MM.1S (cell line): ENCODE data around the gene ATG14.

Experiments
- DNase-seq: peaks from one replicate; pipeline ENCODE4 v3.0.0-alpha.2; 2015
- H2AFZ ChIP-seq: fragments of 300-600 bp; sonication (generic); 2 replicates; pipeline ENCODE4 v1.6.0; 2016; ENCODE audit warnings: antibody characterized with exemption, low read length
- H3F3A ChIP-seq: fragments of 300-600 bp; sonication (generic); 2 replicates; pipeline ENCODE4 v1.6.1; 2016; ENCODE audit warnings: mild to moderate bottlenecking, antibody characterized with exemption, low read length, moderate library complexity, mixed read lengths; ENCODE audit not compliant: insufficient read depth
- H3K27ac ChIP-seq: fragments of 300-600 bp; sonication (generic); 2 replicates; pipeline ENCODE4 v1.5.1; 2016; ENCODE audit warnings: mild to moderate bottlenecking, low read length
- H3K27me3 ChIP-seq: fragments of 300-600 bp; sonication (generic); replicated peaks from 2 replicates; pipeline ENCODE4 v1.6.0; 2016; ENCODE audit warnings: low read length; ENCODE audit not compliant: insufficient read depth
- H3K36me3 ChIP-seq: fragments of 300-600 bp; sonication (generic); replicated peaks from 2 replicates; pipeline ENCODE4 v1.6.1; 2016; ENCODE audit warnings: mild to moderate bottlenecking, low read length, mixed read lengths; ENCODE audit not compliant: insufficient read depth
- H3K4me1 ChIP-seq: fragments of 300-600 bp; sonication (generic); 2 replicates; pipeline ENCODE4 v1.6.1; 2016; ENCODE audit warnings: low read length, mixed read lengths
- H3K4me2 ChIP-seq: fragments of 300-600 bp; sonication (generic); 2 replicates; pipeline ENCODE4 v1.6.0; 2016; ENCODE audit warnings: low read depth, low read length
- H3K4me3 ChIP-seq: fragments of 300-600 bp; sonication (generic); 2 replicates; pipeline ENCODE4 v1.5.1; 2016; ENCODE audit warnings: low read length, mixed read lengths
- H3K79me2 ChIP-seq: fragments of 300-600 bp; sonication (generic); 2 replicates; pipeline ENCODE4 v1.6.1; 2016; ENCODE audit warnings: mixed run types, low read length, mixed read lengths
- H3K9ac ChIP-seq: fragments of 300-600 bp; sonication (generic); 2 replicates; pipeline ENCODE4 v1.6.1; 2016; ENCODE audit warnings: low read length, mixed read lengths
- H3K9me2 ChIP-seq: fragments of 300-600 bp; sonication (generic); replicated peaks from 2 replicates; pipeline ENCODE4 v1.6.1; 2016; ENCODE audit warnings: mild to moderate bottlenecking, low read length, mixed read lengths; ENCODE audit not compliant: insufficient read depth
- H3K9me3 ChIP-seq: fragments of 300-600 bp; sonication (generic); replicated peaks from 2 replicates; pipeline ENCODE4 v1.6.1; 2016; ENCODE audit warnings: mild to moderate bottlenecking, low read length, mixed read lengths; ENCODE audit not compliant: insufficient read depth
- H4K20me1 ChIP-seq: fragments of 300-600 bp; sonication (generic); 2 replicates; pipeline ENCODE4 v1.6.1; 2016; ENCODE audit warnings: mild to moderate bottlenecking, low read length, moderate library complexity, mixed read lengths; ENCODE audit not compliant: insufficient read depth
- EZH2 ChIP-seq: fragments of 300-600 bp; sonication (generic); optimal IDR thresholded peaks from 2 replicates; pipeline ENCODE3; 2017; ENCODE audit warnings: low read depth, mild to moderate bottlenecking, antibody characterized with exemption, low read length, mixed read lengths
- EZH2phosphoT487 ChIP-seq: fragments of 300-600 bp; sonication (generic); IDR thresholded peaks from 2 replicates; pipeline ENCODE4 v1.6.1; 2018; ENCODE audit warnings: antibody characterized with exemption, low read length
- TF ChIP-seq, protein P1 (sequence below): fragments of 300-600 bp; sonication (generic); IDR thresholded peaks from 2 replicates; pipeline ENCODE4 v1.5.1; 2016; ENCODE audit warnings: antibody characterized with exemption, low read length, mixed read lengths

The ATG14 gene

DNA sequence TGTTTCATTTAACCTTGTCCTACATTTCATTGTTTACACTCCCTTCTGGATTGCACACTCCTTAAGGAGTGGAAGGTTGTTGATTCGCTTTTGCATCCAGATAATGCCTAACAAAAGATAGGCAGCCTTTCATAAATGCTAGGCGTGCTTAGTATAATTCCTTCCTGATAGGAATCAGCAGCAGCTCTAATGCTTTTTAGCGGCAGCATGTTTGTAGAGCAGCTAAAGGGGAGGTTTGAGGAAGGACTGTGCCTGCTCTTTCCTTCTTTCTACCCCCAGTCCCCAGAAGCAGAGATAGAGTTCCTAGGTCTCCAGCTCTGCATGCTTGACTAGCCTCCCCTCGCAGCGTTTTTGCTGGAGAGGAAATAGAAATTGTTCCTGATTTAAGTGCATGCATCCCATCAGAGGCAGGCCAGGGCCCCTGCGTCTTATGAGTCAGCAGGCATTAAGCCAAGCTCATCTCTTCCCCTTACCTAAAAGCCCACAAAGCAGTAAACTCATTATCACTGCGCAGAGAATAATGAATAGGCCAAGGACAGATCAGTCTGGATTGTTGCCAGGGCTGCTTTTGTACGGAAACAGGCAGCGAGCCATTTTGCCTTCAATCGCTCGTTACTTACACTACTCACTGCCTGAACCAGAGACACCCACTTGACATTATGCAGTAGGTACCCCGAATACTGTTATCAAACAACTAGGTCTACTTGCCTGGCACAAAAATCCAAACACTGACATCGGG lies 42.8 kb upstream of the ATG14 start:
- no peak overlapping the region for H3K9ac ChIP-seq

DNA sequence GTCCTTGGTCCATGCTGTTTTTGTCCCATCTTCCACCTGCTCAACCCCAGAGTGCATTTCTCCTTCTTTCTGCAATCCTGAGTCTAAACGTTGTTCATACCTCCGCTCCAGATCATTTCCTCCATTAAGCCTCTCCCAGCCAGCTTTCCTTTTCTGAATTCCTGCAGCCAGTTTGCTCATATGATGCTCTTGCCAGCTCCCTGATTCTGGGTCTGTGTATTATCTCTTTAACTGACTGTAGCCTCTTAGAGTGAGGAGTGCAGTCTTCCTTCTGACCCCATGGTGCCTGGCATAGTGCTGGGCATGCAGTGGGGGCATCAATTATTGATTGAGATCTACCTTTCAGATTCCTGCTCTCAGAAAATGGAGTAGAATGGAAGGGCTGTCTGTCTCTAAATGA lies 40.3 kb upstream of the ATG14 start:
- no peaks in the 10 kb centered on the region for H3K9me3 ChIP-seq
- no peaks in the 10 kb centered on the region for H3K4me1 ChIP-seq
- no peak overlapping the region for H2AFZ ChIP-seq
- no peaks in the 10 kb centered on the region for H3K27me3 ChIP-seq
- no peak overlapping the region for H3K4me3 ChIP-seq
- TF ChIP-seq, protein P1, sequence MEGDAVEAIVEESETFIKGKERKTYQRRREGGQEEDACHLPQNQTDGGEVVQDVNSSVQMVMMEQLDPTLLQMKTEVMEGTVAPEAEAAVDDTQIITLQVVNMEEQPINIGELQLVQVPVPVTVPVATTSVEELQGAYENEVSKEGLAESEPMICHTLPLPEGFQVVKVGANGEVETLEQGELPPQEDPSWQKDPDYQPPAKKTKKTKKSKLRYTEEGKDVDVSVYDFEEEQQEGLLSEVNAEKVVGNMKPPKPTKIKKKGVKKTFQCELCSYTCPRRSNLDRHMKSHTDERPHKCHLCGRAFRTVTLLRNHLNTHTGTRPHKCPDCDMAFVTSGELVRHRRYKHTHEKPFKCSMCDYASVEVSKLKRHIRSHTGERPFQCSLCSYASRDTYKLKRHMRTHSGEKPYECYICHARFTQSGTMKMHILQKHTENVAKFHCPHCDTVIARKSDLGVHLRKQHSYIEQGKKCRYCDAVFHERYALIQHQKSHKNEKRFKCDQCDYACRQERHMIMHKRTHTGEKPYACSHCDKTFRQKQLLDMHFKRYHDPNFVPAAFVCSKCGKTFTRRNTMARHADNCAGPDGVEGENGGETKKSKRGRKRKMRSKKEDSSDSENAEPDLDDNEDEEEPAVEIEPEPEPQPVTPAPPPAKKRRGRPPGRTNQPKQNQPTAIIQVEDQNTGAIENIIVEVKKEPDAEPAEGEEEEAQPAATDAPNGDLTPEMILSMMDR, result no peak
- TF ChIP-seq EZH2 (no peak), EZH2phosphoT487 (no peak)
- H3K27ac ChIP-seq, result no peak overlapping the region
- H3K36me3 ChIP-seq, result no peaks in the 10 kb centered on the region
- no peaks in the 10 kb centered on the region for H3F3A ChIP-seq
- no peaks in the 10 kb centered on the region for H4K20me1 ChIP-seq
- H3K79me2 ChIP-seq, result no peaks in the 10 kb centered on the region
- no peak overlapping the region for H3K4me2 ChIP-seq
- no peaks in the 10 kb centered on the region for H3K9me2 ChIP-seq
- no peak for DNase-seq
- H3K9ac ChIP-seq, result no peak overlapping the region

More for the DNA sequence above, 42.8 kb upstream of the ATG14 start:
- Histone ChIP-seq H2AFZ (no peak overlapping the region), H3K4me3 (no peak overlapping the region), H3K27ac (no peak overlapping the region), H3F3A (no peaks in the 10 kb centered on the region), H4K20me1 (no peaks in the 10 kb centered on the region), H3K36me3 (no peaks in the 10 kb centered on the region), H3K4me1 (no peaks in the 10 kb centered on the region), H3K9me2 (no peaks in the 10 kb centered on the region), H3K27me3 (no peaks in the 10 kb centered on the region), H3K4me2 (no peak overlapping the region), H3K79me2 (no peaks in the 10 kb centered on the region), H3K9me3 (no peaks in the 10 kb centered on the region)
- TF ChIP-seq, protein P1, result no peak
- TF ChIP-seq EZH2phosphoT487 (no peak), EZH2 (no peak)
- DNase-seq, result no peak

DNA sequence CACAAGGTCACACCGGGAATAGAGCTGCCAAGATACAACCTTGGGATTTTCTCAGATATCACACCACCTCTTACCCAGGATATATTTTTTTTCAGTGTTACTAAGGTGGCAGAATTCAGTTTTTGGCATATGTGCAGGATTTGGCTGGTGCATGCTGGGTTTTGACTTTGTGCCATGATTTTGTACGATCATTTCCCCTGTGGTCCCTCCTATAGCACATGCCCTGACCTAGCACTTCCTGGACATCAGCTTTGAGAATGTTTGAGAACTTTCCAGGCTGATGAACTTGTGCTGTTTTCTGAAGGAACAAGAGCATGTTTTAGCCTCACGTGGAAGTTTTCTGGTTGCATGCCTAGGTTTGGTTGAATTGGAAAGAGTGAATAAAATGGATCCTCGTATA lies 39.8 kb upstream of the ATG14 start:
- Histone ChIP-seq H3K4me2 (no peak overlapping the region), H3K9ac (no peak overlapping the region), H3K4me1 (no peaks in the 10 kb centered on the region), H3K27me3 (no peaks in the 10 kb centered on the region), H3K4me3 (no peak overlapping the region), H3K9me2 (no peaks in the 10 kb centered on the region), H2AFZ (no peak overlapping the region), H3K79me2 (no peaks in the 10 kb centered on the region), H3K9me3 (no peaks in the 10 kb centered on the region), H3K27ac (no peak overlapping the region), H3K36me3 (no peaks in the 10 kb centered on the region), H3F3A (no peaks in the 10 kb centered on the region), H4K20me1 (no peaks in the 10 kb centered on the region)
- TF ChIP-seq EZH2 (no peak), EZH2phosphoT487 (no peak)
- TF ChIP-seq, protein P1, result no peak
- no peak for DNase-seq
